Mesendoderm (in vitro differentiated cells): Measurements from ENCODE around the gene CLSTN2.
A peak's percentile ranks its signal among the peaks of the same experiment; 100 is the strongest.

ENCODE experiments used
- DNase-seq: peaks from one replicate; pipeline ENCODE4 v3.0.0; 2013
- H2AK5ac ChIP-seq: 2 replicates; pipeline ENCODE4 v1.6.1; 2013; ENCODE audit warnings: low read length, inconsistent platforms
- H2BK120ac ChIP-seq: 2 replicates; pipeline ENCODE4 v1.6.1; 2013; ENCODE audit warnings: low read depth, mild to moderate bottlenecking, low read length, moderate library complexity, mixed read lengths
- H2BK15ac ChIP-seq: replicated peaks from 2 replicates; pipeline ENCODE4 v1.6.1; 2013; ENCODE audit warnings: low read depth, mild to moderate bottlenecking, moderate library complexity
- H2BK5ac ChIP-seq: 2 replicates; pipeline ENCODE4 v1.6.1; 2013; ENCODE audit warnings: low read length, inconsistent platforms
- H3K18ac ChIP-seq: 2 replicates; pipeline ENCODE4 v1.6.1; 2013; ENCODE audit warnings: mild to moderate bottlenecking, low read length, mixed read lengths
- H3K23ac ChIP-seq: one replicate; pipeline ENCODE4 v1.6.1; 2013; ENCODE audit warnings: low read length
- H3K27ac ChIP-seq: 2 replicates; pipeline ENCODE4 v1.5.1; 2013; ENCODE audit warnings: low read depth, mild to moderate bottlenecking, inconsistent platforms, low read length, moderate library complexity
- H3K27me3 ChIP-seq: 2 replicates; pipeline ENCODE4 v1.6.1; 2013; ENCODE audit warnings: low read length, control low read depth, mild to moderate bottlenecking, inconsistent platforms; ENCODE audit not compliant: insufficient read depth, poor library complexity
- H3K36me3 ChIP-seq: 2 replicates; pipeline ENCODE4 v1.6.1; 2013; ENCODE audit warnings: low read length, inconsistent platforms; ENCODE audit not compliant: control insufficient read depth, insufficient read depth
- H3K4ac ChIP-seq: one replicate; pipeline ENCODE4 v1.6.1; 2013; ENCODE audit warnings: low read depth, mild to moderate bottlenecking, low read length, moderate library complexity
- H3K4me1 ChIP-seq: 2 replicates; pipeline ENCODE4 v1.6.1; 2013; ENCODE audit warnings: low read depth, low read length, inconsistent platforms; ENCODE audit not compliant: control insufficient read depth
- H3K4me2 ChIP-seq: 2 replicates; pipeline ENCODE4 v1.6.1; 2013; ENCODE audit warnings: low read length
- H3K4me3 ChIP-seq: 2 replicates; pipeline ENCODE4 v1.5.1; 2013; ENCODE audit warnings: mild to moderate bottlenecking, low read length
- H3K56ac ChIP-seq: one replicate; pipeline ENCODE4 v1.6.1; 2013; ENCODE audit warnings: low read length
- H3K79me1 ChIP-seq: 2 replicates; pipeline ENCODE4 v1.6.1; 2013; ENCODE audit warnings: low read length, inconsistent platforms
- H3K79me2 ChIP-seq: 2 replicates; pipeline ENCODE4 v1.6.1; 2013; ENCODE audit warnings: mild to moderate bottlenecking, low read length; ENCODE audit not compliant: control insufficient read depth, insufficient read depth
- H3K9ac ChIP-seq: 2 replicates; pipeline ENCODE4 v1.6.1; 2013; ENCODE audit warnings: low read length, inconsistent platforms
- H4K5ac ChIP-seq: one replicate; pipeline ENCODE4 v1.6.1; 2013; ENCODE audit warnings: low read length
- H4K8ac ChIP-seq: one replicate; pipeline ENCODE4 v1.6.1; 2013; ENCODE audit warnings: low read depth, mild to moderate bottlenecking, control low read depth, low read length, moderate library complexity
- WGBS: extraction: QIAGEN DNeasy Blood & Tissue Kit; methylation state at CpG from one replicate; pipeline ENCODE4 v1.1.7; 2013; ENCODE audit warnings: low lambda C conversion rate, missing lambda C conversion rate; ENCODE audit not compliant: insufficient coverage; ENCODE audit errors: extremely low coverage; 5-methylcytosine and 5-hydroxymethylcytosine counted together

CLSTN2 gene

DNA sequence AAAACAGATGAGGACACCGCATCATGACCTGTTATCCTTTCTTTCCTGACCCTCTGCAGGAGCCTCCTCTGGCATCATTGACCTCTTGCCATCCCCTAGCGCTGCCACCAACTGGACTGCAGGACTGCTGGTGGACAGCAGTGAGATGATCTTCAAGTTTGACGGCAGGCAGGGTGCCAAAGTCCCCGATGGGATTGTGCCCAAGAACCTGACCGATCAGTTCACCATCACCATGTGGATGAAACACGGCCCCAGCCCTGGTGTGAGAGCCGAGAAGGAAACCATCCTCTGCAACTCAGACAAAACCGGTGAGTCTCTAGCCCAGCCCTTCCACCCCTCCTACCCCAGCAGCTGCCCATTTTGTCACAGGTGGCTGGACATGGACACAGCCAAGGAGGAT lies 524.5 kb downstream of the CLSTN2 start:
- Histone ChIP-seq H3K4me3 (no peak overlapping the region), H3K9ac (no peak overlapping the region), H3K23ac (no peak overlapping the region), H3K27ac (no peak overlapping the region), H3K4ac (no peak overlapping the region), H2BK120ac (no peak overlapping the region), H3K27me3 (no peaks in the 10 kb centered on the region), H3K79me1 (no peaks in the 10 kb centered on the region), H2AK5ac (no peak overlapping the region), H3K18ac (no peak overlapping the region), H4K5ac (no peak overlapping the region), H2BK5ac (no peak overlapping the region), H3K4me1 (no peaks in the 10 kb centered on the region), H2BK15ac (no peak overlapping the region), H4K8ac (no peak overlapping the region), H3K36me3 (no peaks in the 10 kb centered on the region), H3K4me2 (no peak overlapping the region), H3K79me2 (no peaks in the 10 kb centered on the region), H3K56ac (no peak overlapping the region)
- no peak for DNase-seq
- no CpG with 5 or more reads among the region's 8 CpGs for WGBS

DNA sequence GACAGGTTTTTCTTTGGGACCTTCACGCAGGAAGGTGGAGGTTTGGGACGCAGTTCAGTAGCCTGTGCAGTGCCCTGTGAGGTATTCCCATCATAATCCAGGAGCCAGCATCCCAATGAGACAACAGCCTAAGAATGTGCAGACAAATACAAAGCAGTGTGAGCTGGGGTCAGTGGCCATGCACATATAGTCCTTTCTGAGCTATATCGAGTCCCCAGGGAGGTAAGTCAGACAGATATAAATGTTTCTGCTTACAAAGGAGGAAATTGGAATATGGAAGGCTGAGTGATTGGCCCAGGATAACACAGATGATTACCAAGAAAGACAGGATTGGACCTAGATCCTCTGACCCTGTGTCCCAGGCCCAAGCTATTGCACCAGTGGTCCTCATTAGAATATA lies 526.3 kb downstream of the CLSTN2 start:
- H4K8ac ChIP-seq: no peak overlapping the region
- no peak overlapping the region for H3K18ac ChIP-seq
- H3K23ac ChIP-seq: no peak overlapping the region
- H3K79me1 ChIP-seq: no peaks in the 10 kb centered on the region
- H3K4me3 ChIP-seq: no peak overlapping the region
- H3K56ac ChIP-seq: no peak overlapping the region
- no peaks in the 10 kb centered on the region for H3K79me2 ChIP-seq
- H3K27ac ChIP-seq: no peak overlapping the region
- no CpG with 5 or more reads among the region's 3 CpGs for WGBS
- no peak overlapping the region for H4K5ac ChIP-seq
- H3K4me1 ChIP-seq: no peaks in the 10 kb centered on the region
- H2BK5ac ChIP-seq: no peak overlapping the region
- no peak overlapping the region for H3K9ac ChIP-seq
- no peaks in the 10 kb centered on the region for H3K36me3 ChIP-seq
- no peak overlapping the region for H2AK5ac ChIP-seq
- H2BK120ac ChIP-seq: no peak overlapping the region
- H3K4ac ChIP-seq: no peak overlapping the region
- H2BK15ac ChIP-seq: no peak overlapping the region
- no peak for DNase-seq
- no peak overlapping the region for H3K4me2 ChIP-seq
- no peaks in the 10 kb centered on the region for H3K27me3 ChIP-seq

DNA sequence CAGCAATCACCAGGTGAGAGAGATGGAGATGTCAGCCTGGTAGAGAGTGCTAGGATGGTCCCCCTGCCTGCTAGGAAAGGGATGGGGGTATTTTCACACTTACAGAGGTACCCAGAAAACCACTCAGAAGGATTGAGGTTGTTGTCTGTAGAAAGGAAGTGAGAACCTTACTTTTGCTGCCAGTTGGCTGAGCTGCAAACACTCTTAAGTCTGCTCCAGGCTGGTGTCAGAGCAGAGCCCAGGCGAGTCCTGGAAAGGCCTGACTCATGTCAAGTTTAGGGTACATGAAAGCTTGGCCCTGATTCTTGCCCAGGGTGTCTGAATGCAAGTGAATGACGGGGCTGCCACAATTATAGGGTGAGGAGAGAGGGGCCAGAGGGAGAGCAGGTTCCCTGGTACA lies 528.4 kb downstream of the CLSTN2 start:
- Histone ChIP-seq H3K79me1 (no peaks in the 10 kb centered on the region), H3K79me2 (no peaks in the 10 kb centered on the region), H4K8ac (no peak overlapping the region), H3K56ac (no peak overlapping the region), H3K4me2 (no peak overlapping the region), H3K36me3 (no peaks in the 10 kb centered on the region), H4K5ac (no peak overlapping the region), H2BK15ac (no peak overlapping the region), H3K27ac (no peak overlapping the region), H2AK5ac (no peak overlapping the region), H3K9ac (no peak overlapping the region), H3K4me3 (no peak overlapping the region), H2BK5ac (no peak overlapping the region), H3K23ac (no peak overlapping the region), H3K18ac (no peak overlapping the region), H3K4ac (no peak overlapping the region), H3K4me1 (no peaks in the 10 kb centered on the region), H2BK120ac (no peak overlapping the region), H3K27me3 (no peaks in the 10 kb centered on the region)
- DNase-seq: no peak
- no CpG with 5 or more reads among the region's 2 CpGs for WGBS

DNA sequence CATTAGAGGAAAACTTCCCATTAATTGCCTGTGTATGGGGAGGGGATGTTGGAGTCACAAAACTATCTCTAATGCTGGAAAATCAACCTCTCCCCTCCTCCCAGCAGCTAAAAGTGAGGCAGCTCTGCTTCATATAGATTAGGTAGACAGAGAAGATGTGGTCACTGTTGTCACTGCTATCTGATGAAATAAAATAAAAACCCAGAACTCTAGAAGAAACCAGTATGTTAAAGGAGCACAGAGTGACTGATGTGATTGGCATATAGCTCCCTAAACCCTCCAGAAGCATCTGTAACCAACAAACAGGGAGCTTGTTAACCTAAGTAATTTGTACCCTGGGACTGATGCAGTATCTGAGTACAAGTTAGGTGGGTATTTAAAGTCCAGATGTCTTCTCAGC lies 531.0 kb downstream of the CLSTN2 start:
- Histone ChIP-seq H3K27ac (no peak overlapping the region), H3K23ac (no peak overlapping the region), H3K4me2 (no peak overlapping the region), H2BK120ac (no peak overlapping the region), H3K79me1 (no peaks in the 10 kb centered on the region), H4K5ac (no peak overlapping the region), H3K4me1 (no peaks in the 10 kb centered on the region), H4K8ac (no peak overlapping the region), H2BK5ac (no peak overlapping the region), H3K79me2 (no peaks in the 10 kb centered on the region), H3K27me3 (no peaks in the 10 kb centered on the region), H3K36me3 (no peaks in the 10 kb centered on the region), H3K9ac (no peak overlapping the region), H2AK5ac (no peak overlapping the region), H3K4ac (no peak overlapping the region), H3K4me3 (no peak overlapping the region), H2BK15ac (no peak overlapping the region), H3K56ac (no peak overlapping the region), H3K18ac (no peak overlapping the region)
- no peak for DNase-seq

DNA sequence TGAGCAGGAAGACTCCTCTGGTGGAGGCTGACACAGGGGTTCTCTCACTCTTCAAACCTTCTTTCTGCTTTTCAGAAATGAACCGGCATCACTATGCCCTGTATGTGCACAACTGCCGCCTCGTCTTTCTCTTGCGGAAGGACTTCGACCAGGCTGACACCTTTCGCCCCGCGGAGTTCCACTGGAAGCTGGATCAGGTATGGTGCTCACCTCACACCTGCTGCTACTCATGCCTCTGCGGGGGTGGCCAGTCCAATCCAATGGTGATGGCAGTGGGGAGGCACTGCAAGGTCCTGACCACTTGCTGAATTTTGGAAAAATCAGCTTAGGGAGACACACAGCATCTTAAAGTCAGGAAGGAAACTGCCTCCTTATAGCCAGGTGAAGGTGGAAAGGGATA lies 531.5 kb downstream of the CLSTN2 start:
- no peak overlapping the region for H3K4me3 ChIP-seq
- no peak overlapping the region for H3K56ac ChIP-seq
- H3K27ac ChIP-seq: no peak overlapping the region
- no peak overlapping the region for H2BK15ac ChIP-seq
- no peaks in the 10 kb centered on the region for H3K36me3 ChIP-seq
- WGBS: no CpG with 5 or more reads among the region's 9 CpGs
- H3K9ac ChIP-seq: no peak overlapping the region
- H3K4me1 ChIP-seq: no peaks in the 10 kb centered on the region
- H2BK5ac ChIP-seq: no peak overlapping the region
- no peaks in the 10 kb centered on the region for H3K79me2 ChIP-seq
- H3K27me3 ChIP-seq: no peaks in the 10 kb centered on the region
- no peak overlapping the region for H3K4me2 ChIP-seq
- no peak overlapping the region for H4K5ac ChIP-seq
- H2BK120ac ChIP-seq: no peak overlapping the region
- H3K23ac ChIP-seq: no peak overlapping the region
- no peak for DNase-seq
- H4K8ac ChIP-seq: no peak overlapping the region
- no peak overlapping the region for H3K18ac ChIP-seq
- H3K79me1 ChIP-seq: no peaks in the 10 kb centered on the region
- no peak overlapping the region for H3K4ac ChIP-seq
- H2AK5ac ChIP-seq: no peak overlapping the region

DNA sequence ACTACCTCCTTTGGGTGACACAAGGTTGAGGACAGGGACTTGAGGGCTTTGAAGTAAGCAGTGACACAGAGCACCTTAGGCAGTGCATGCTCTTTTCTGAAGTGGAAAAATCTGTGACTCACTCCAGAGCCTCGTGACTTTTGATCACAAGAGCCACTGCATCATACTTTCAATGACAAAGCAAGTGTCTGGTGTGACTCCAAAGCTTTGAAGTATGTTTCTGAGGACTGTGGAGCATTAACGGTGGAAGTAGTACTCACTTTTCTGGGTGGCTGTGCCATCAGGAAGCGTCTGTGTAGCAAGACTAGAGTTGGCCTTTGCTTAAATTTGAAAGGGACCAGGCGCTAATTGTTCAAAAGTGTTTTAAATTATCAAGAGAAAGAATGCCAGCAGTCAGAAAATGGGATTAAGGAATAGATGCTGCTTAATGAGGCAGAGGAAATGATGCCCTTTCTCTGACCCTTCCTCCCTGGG lies 532.2 kb downstream of the CLSTN2 start:
- no peak overlapping the region for H3K4me2 ChIP-seq
- H3K4me1 ChIP-seq: no peaks in the 10 kb centered on the region
- no peaks in the 10 kb centered on the region for H3K27me3 ChIP-seq
- no peak overlapping the region for H2BK120ac ChIP-seq
- H3K4ac ChIP-seq: no peak overlapping the region
- DNase-seq: peak; percentile 28
- H3K79me1 ChIP-seq: no peaks in the 10 kb centered on the region
- H2BK15ac ChIP-seq: no peak overlapping the region
- H3K9ac ChIP-seq: no peak overlapping the region
- H4K8ac ChIP-seq: no peak overlapping the region
- no peak overlapping the region for H3K56ac ChIP-seq
- no peak overlapping the region for H2AK5ac ChIP-seq
- no peak overlapping the region for H3K27ac ChIP-seq
- no CpG with 5 or more reads among the region's 4 CpGs for WGBS
- H3K18ac ChIP-seq: no peak overlapping the region
- no peaks in the 10 kb centered on the region for H3K36me3 ChIP-seq
- H3K4me3 ChIP-seq: no peak overlapping the region
- H4K5ac ChIP-seq: no peak overlapping the region
- no peak overlapping the region for H3K23ac ChIP-seq
- H3K79me2 ChIP-seq: no peaks in the 10 kb centered on the region
- no peak overlapping the region for H2BK5ac ChIP-seq
